GM21381 (cell line): ENCODE measurements around the gene PPT2.
"Not testable (repeated sequence)": the region's sequence is repeated elsewhere in the genome, so short reads cannot be mapped to it uniquely, and the experiment has no call there.

Experiments used
- ATAC-seq: cut with Tn5 transposase; IDR thresholded peaks from one replicate; pipeline ENCODE4 v1.9.1; 2021; ENCODE audit warnings: mild to moderate bottlenecking, moderate library complexity; ENCODE audit not compliant: unreplicated experiment

PPT2 gene

GRCh38 chr6:32203426-32204267 lies 49.7 kb downstream of the PPT2 start:
- no peak for ATAC-seq

- ATAC-seq = no peak
Observed at GRCh38 chr6:32204268-32204715, 50.4 kb downstream of the PPT2 start.

- ATAC-seq = no peak
Observed at GRCh38 chr6:32208996-32209395, 55.1 kb downstream of the PPT2 start.

- ATAC-seq = no peak
Observed at GRCh38 chr6:32210191-32210601, 56.3 kb downstream of the PPT2 start.

GRCh38 chr6:32211432-32211831 lies 57.5 kb downstream of the PPT2 start:
- ATAC-seq = not testable (repeated sequence)

- ATAC-seq = no peak
Observed at GRCh38 chr6:32212076-32212760, 58.3 kb downstream of the PPT2 start.
